ENCODE results near the gene KLF16. TPM values are rescaled to one million over a fixed set of nuclear protein-coding genes. Genes with fewer than 3 reads are reported as not detected.

The KLF16 gene
- total and polyA plus RNA-seq, 9 of the 15 experiments (the other 6 are each of a cell fraction or from before 2014, with no cell fraction given): 0.04 to 60.4 (median 6.8) TPM

DNA sequence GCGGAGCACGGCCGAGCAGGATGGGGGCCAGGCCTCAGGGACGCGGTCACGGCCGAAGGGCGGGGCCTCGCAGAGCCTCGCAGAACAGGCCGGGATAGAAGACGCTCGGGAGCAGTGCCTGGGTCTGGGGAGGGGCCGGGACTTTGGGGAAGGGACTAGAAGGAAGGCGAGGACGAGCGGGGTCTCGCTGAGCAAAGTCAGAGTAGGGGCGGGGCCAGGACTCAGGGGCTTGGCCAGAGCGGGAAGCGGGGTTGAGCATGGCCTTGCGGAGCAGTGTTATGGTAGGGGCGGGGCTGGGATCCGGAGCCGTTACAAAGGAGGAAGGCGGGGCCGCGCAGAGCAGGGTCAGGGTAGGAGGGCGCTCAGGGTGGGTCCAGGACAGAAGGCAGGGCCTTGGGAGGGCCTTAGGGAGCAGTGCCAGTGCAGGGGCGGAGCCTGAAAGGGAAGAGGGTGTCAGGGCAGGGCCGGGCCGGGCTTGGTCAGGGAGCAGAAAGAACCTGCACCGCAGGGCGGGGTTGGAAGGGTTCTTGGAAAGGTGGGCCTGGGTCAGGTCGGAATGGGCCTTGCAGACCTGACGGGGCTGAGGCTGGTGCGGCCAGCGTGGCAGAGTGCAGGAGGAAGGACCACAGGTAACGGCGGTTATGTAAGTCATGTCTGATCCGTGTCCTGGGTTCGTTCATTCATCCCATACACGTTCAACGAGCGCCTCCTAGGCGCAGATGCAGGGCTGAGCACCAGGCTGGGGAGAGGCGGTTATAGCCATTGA, 50.8 kb downstream of the KLF16 start (continued):
- TF ChIP-seq, protein P1, sequence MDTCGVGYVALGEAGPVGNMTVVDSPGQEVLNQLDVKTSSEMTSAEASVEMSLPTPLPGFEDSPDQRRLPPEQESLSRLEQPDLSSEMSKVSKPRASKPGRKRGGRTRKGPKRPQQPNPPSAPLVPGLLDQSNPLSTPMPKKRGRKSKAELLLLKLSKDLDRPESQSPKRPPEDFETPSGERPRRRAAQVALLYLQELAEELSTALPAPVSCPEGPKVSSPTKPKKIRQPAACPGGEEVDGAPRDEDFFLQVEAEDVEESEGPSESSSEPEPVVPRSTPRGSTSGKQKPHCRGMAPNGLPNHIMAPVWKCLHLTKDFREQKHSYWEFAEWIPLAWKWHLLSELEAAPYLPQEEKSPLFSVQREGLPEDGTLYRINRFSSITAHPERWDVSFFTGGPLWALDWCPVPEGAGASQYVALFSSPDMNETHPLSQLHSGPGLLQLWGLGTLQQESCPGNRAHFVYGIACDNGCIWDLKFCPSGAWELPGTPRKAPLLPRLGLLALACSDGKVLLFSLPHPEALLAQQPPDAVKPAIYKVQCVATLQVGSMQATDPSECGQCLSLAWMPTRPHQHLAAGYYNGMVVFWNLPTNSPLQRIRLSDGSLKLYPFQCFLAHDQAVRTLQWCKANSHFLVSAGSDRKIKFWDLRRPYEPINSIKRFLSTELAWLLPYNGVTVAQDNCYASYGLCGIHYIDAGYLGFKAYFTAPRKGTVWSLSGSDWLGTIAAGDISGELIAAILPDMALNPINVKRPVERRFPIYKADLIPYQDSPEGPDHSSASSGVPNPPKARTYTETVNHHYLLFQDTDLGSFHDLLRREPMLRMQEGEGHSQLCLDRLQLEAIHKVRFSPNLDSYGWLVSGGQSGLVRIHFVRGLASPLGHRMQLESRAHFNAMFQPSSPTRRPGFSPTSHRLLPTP (IDR thresholded peaks at IDR 0.05; ENCODE audit: borderline replicate concordance, extremely low read depth, insufficient read length): no peak
- TF ChIP-seq RB1 (IDR thresholded peaks at IDR 0.05; ENCODE audit: low read depth): peak; percentile 12
- no peak for TF ChIP-seq ASH1L (IDR thresholded peaks at IDR 0.05; ENCODE audit: borderline replicate concordance, low read depth, partially characterized antibody)
- TF ChIP-seq GATAD2A (IDR thresholded peaks at IDR 0.05): 0 out of 2 replicates have a peak, but pooled peaks have one; percentile 21
- no peak for TF ChIP-seq ETV5 (CRISPR knock-in tag; IDR thresholded peaks at IDR 0.05; ENCODE audit: low read depth)
- no peak for TF ChIP-seq NFXL1 (CRISPR knock-in tag; IDR thresholded peaks at IDR 0.05)
- TF ChIP-seq, protein P2, sequence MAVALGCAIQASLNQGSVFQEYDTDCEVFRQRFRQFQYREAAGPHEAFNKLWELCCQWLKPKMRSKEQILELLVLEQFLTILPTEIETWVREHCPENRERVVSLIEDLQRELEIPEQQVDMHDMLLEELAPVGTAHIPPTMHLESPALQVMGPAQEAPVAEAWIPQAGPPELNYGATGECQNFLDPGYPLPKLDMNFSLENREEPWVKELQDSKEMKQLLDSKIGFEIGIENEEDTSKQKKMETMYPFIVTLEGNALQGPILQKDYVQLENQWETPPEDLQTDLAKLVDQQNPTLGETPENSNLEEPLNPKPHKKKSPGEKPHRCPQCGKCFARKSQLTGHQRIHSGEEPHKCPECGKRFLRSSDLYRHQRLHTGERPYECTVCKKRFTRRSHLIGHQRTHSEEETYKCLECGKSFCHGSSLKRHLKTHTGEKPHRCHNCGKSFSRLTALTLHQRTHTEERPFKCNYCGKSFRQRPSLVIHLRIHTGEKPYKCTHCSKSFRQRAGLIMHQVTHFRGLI (CRISPR knock-in tag; IDR thresholded peaks at IDR 0.05): no peak
- TF ChIP-seq SRF (CRISPR knock-in tag; IDR thresholded peaks at IDR 0.05): peak in 1 of 2 experiments; percentile 87; a peak in 2 of 4 replicates
- peak; percentile 77 for TF ChIP-seq GABPB1 (CRISPR knock-in tag; IDR thresholded peaks at IDR 0.05)
- TF ChIP-seq, protein P3, sequence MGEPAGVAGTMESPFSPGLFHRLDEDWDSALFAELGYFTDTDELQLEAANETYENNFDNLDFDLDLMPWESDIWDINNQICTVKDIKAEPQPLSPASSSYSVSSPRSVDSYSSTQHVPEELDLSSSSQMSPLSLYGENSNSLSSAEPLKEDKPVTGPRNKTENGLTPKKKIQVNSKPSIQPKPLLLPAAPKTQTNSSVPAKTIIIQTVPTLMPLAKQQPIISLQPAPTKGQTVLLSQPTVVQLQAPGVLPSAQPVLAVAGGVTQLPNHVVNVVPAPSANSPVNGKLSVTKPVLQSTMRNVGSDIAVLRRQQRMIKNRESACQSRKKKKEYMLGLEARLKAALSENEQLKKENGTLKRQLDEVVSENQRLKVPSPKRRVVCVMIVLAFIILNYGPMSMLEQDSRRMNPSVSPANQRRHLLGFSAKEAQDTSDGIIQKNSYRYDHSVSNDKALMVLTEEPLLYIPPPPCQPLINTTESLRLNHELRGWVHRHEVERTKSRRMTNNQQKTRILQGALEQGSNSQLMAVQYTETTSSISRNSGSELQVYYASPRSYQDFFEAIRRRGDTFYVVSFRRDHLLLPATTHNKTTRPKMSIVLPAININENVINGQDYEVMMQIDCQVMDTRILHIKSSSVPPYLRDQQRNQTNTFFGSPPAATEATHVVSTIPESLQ (CRISPR knock-in tag; IDR thresholded peaks at IDR 0.05): peak; percentile 65; the same call in 1 of the 2 replicates
- TF ChIP-seq PHF20 (IDR thresholded peaks at IDR 0.05; ENCODE audit: partially characterized antibody): peak; percentile 27
- no peak for TF ChIP-seq SMARCA4 (IDR thresholded peaks at IDR 0.05)
- no peak for TF ChIP-seq ZNF41 (CRISPR knock-in tag; conservative IDR thresholded peaks at IDR 0.05)
- no peak for TF ChIP-seq ILK (tag; IDR thresholded peaks at IDR 0.05; ENCODE audit: borderline replicate concordance, low read depth)
- TF ChIP-seq RCOR1 (IDR thresholded peaks at IDR 0.05; ENCODE audit: borderline replicate concordance in 1 of 2, low read depth in 2 of 2, low read length in 2 of 2): no peak
- TF ChIP-seq GABPA (tag; conservative IDR thresholded peaks at IDR 0.05; ENCODE audit: low read depth): no peak
- TF ChIP-seq ZNF408 (CRISPR knock-in tag; IDR thresholded peaks at IDR 0.05; ENCODE audit: low read depth): no peak
- no peak for TF ChIP-seq ZNF3 (CRISPR knock-in tag; IDR thresholded peaks at IDR 0.05)
- TF ChIP-seq NR1H2 (CRISPR knock-in tag; IDR thresholded peaks at IDR 0.05): no peak
- no peak for TF ChIP-seq SREBF2 (CRISPR knock-in tag; IDR thresholded peaks at IDR 0.05)
- no peak for TF ChIP-seq RBM39 (optimal IDR thresholded peaks at IDR 0.05; ENCODE audit: low read depth, low read length)
- no peak for TF ChIP-seq HDAC6 (IDR thresholded peaks at IDR 0.05; ENCODE audit: low read depth, low read length)
- no peak for TF ChIP-seq SMARCA5 (IDR thresholded peaks at IDR 0.05)
